ENCODE results near the gene TLE6.
A peak's percentile ranks its signal among the peaks of the same experiment; 100 is the strongest.
"Not testable (repeated sequence)": the region's sequence is repeated elsewhere in the genome, so short reads cannot be mapped to it uniquely, and the experiment has no call there.

TLE6 gene

DNA sequence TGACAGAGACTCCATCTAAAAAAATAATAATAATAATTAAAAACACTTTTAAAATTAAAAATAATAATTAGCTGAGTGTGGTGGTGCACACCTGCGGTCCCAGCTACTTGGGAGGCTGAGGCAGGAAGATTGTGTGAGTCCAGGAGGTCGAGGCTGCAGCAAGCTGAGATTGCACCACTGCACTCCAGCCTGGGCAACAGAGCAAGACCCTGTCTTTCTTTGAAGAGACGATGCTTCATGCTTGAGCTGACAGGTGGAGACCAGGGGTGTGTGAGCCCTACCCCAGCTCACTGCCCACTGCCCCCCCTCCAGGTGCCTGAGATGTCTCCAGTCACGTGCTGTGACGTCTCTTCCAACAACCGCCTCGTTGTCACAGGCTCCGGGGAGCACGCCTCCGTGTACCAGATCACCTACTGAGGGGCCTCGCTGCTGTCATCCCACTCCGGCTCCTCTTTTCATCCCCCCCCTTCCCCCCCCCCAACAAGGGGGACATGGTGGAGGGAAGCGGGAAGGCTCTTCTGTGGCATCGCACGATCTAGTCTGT is 17.3 kb downstream of the TLE6 start:
- in situ Hi-C loops (cut with HindIII; ENCODE audit: low pct_unique_long_range_greater_than_20kb, low sequenced_read_pairs), result no loop called here
- no peak for TF ChIP-seq JUND (IDR thresholded peaks at IDR 0.05; ENCODE audit: low read depth)
- DNase-seq (ENCODE audit: low read depth in 1 of 2, low spot score in 1 of 2), result no peak

DNA sequence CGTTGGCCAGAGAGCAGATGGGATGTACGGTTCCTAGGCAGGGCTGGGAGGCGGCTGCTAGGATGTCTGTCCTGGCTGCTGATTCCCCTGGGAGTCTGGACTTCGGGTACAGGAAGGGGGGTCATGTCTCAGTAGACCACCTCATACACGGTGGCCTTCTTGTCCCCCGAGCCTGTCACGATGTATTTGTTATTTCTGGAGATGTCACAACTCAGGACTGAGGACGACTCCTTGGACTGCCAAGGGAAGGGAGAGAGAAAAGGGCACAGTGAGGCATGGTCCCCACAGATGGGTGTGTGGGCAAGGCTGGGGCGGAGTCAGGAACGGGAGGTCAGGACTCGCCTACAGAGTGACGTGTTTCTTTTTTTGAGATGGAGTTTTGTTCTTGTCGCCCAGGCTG is 20.4 kb downstream of the TLE6 start:
- DNase-seq (ENCODE audit: low read depth in 1 of 2, low spot score in 1 of 2), result no peak
- TF ChIP-seq JUND (IDR thresholded peaks at IDR 0.05; ENCODE audit: low read depth), result no peak
- in situ Hi-C loops (cut with HindIII; ENCODE audit: low pct_unique_long_range_greater_than_20kb, low sequenced_read_pairs), result no loop called here

- no peak for TF ChIP-seq JUND (IDR thresholded peaks at IDR 0.05; ENCODE audit: low read depth)
- in situ Hi-C loops (cut with HindIII; ENCODE audit: low pct_unique_long_range_greater_than_20kb, low sequenced_read_pairs), result no loop called here
- no peak for DNase-seq (ENCODE audit: low read depth in 1 of 2, low spot score in 1 of 2)
These were observed 21.3 kb downstream of the TLE6 start for GRCh38 chr19:2998642-2999041.

DNA sequence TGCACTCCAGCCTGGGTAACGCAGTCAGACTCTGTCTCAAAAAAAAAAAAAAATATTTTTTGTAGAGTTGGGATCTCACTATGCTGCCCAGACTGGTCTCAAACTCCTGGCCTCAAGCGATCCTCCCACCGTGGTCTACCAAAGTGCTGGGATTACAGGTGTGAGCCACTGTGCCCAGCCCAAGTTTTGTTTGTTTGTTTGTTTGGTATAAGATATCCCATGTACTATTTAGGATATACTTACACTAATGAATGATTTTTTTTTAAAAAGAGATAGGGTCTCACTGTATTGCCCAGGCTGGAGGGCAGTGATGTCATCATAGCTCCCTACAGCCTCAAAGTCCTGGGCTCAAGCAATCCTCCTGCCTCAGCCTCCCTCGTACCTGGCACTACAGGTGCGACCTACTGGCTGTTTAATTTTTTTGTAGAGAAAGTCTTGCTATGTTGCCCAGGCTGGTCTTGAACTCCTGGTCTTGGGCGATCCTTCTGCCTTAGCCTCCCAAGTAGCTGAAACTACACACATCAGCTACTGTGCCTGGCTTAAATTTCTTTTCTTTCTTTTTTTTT is 24.0 kb downstream of the TLE6 start:
- no peak for TF ChIP-seq JUND (IDR thresholded peaks at IDR 0.05; ENCODE audit: low read depth)
- in situ Hi-C loops (cut with HindIII; ENCODE audit: low pct_unique_long_range_greater_than_20kb, low sequenced_read_pairs), result no loop called here
- DNase-seq (ENCODE audit: low read depth in 1 of 2, low spot score in 1 of 2), result no peak

GRCh38 chr19:3003046-3003445 is 25.7 kb downstream of the TLE6 start:
- TF ChIP-seq JUND (IDR thresholded peaks at IDR 0.05; ENCODE audit: low read depth), result no peak
- DNase-seq (ENCODE audit: low read depth in 1 of 2, low spot score in 1 of 2), result no peak
- in situ Hi-C loops (cut with HindIII; ENCODE audit: low pct_unique_long_range_greater_than_20kb, low sequenced_read_pairs), result no loop called here

GRCh38 chr19:3004522-3004921 is 27.2 kb downstream of the TLE6 start:
- TF ChIP-seq JUND (IDR thresholded peaks at IDR 0.05; ENCODE audit: low read depth), result no peak
- in situ Hi-C loops (cut with HindIII; ENCODE audit: low pct_unique_long_range_greater_than_20kb, low sequenced_read_pairs), result no loop called here
- DNase-seq (ENCODE audit: low read depth in 1 of 2, low spot score in 1 of 2), result no peak

GRCh38 chr19:3005345-3005744 is 28.0 kb downstream of the TLE6 start:
- no peak for TF ChIP-seq JUND (IDR thresholded peaks at IDR 0.05; ENCODE audit: low read depth)
- no peak for DNase-seq (ENCODE audit: low read depth in 1 of 2, low spot score in 1 of 2)
- in situ Hi-C loops (cut with HindIII; ENCODE audit: low pct_unique_long_range_greater_than_20kb, low sequenced_read_pairs), result no loop called here

- peak in 1 of 2 experiments; percentile 91 for DNase-seq (ENCODE audit: low read depth in 1 of 2, low spot score in 1 of 2)
- in situ Hi-C loops (cut with HindIII; ENCODE audit: low pct_unique_long_range_greater_than_20kb, low sequenced_read_pairs), result no loop called here
- no peak for TF ChIP-seq JUND (IDR thresholded peaks at IDR 0.05; ENCODE audit: low read depth)
These were observed 28.9 kb downstream of the TLE6 start for GRCh38 chr19:3006075-3006767.

GRCh38 chr19:3007975-3008374 is 30.6 kb downstream of the TLE6 start:
- TF ChIP-seq JUND (IDR thresholded peaks at IDR 0.05; ENCODE audit: low read depth), result no peak
- no peak for DNase-seq (ENCODE audit: low read depth in 1 of 2, low spot score in 1 of 2)
- in situ Hi-C loops (cut with HindIII; ENCODE audit: low pct_unique_long_range_greater_than_20kb, low sequenced_read_pairs), result no loop called here

- TF ChIP-seq JUND (IDR thresholded peaks at IDR 0.05; ENCODE audit: low read depth), result no peak
- no peak for DNase-seq (ENCODE audit: low read depth in 1 of 2, low spot score in 1 of 2)
- in situ Hi-C loops (cut with HindIII; ENCODE audit: low pct_unique_long_range_greater_than_20kb, low sequenced_read_pairs), result no loop called here
These were observed 31.6 kb downstream of the TLE6 start for GRCh38 chr19:3008994-3009393.

DNA sequence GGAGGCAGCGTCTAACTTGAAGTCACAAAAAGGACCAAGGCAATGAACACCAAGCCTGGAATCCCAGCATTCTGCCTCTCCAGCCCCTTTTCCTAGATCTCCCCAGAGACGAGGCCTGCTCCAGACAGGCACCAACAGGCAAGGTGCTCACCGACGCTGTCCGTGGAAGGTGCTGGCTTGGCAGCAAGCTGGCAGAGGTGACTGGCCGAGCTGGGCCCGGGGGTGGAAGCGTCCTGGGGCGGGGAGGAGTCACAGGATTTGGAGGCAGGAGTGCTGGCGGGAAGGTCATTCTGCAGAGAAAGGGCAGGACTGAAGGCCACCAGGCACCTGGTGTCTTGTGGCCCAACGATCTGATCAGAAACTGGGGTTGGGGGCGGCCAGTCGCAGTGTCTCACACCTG is 33.5 kb downstream of the TLE6 start:
- DNase-seq (ENCODE audit: low read depth in 1 of 2, low spot score in 1 of 2), result no peak
- TF ChIP-seq JUND (IDR thresholded peaks at IDR 0.05; ENCODE audit: low read depth), result no peak
- in situ Hi-C loops (cut with HindIII; ENCODE audit: low pct_unique_long_range_greater_than_20kb, low sequenced_read_pairs), result no loop called here

DNA sequence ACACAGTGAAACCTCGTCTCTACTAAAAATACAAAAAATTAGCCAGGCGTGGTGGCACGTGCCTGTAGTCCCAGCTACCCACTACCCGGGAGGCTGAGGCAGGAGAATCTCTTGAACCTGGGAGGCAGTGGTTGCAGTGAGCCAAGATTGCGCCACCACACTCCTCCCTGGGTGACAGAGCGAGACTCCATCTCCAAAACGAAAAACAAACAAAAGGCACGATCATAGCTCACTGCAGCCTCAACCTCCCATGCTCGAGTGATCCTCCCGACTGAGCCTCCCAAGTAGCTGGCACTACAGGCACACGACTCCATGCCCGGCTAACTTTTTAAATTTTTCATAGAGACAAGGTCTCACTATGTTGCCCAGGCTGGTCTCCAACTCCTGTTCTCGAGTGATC is 34.7 kb downstream of the TLE6 start:
- DNase-seq (ENCODE audit: low read depth in 1 of 2, low spot score in 1 of 2); in situ Hi-C loops (cut with HindIII; ENCODE audit: low pct_unique_long_range_greater_than_20kb, low sequenced_read_pairs): not testable (repeated sequence)

DNA sequence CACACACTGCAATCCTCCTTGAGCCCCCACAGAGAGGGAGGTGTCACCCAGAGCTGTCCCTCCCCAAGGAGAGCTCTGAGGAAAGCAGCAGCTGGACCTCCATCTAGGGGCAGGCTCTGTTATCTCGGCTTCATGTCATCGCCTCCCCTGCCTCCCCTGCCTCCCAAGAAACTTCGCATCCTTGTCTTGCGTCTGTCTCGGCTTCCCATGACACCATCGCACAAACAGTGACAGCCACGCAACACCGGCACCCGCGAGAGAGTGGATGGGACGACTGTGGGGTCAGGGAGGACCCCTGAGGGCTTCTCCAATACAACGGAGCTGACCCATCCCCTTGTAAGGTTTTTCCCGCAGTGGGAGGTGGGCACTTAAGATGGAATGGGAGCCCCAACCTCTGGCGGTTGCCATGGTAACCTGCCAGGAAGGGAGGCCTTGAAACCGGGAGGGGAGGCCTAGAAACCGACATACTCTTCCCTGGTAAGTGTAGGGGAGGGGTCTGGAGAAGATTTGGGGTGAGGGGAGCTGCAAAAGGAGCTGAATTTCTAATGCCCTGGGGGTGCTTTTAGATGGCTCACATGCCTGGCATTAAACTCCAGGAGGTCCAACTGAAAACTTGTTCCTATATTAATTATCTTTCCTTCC is 35.4 kb downstream of the TLE6 start:
- DNase-seq (ENCODE audit: low read depth in 1 of 2, low spot score in 1 of 2), result no peak
- in situ Hi-C loops (cut with HindIII; ENCODE audit: low pct_unique_long_range_greater_than_20kb, low sequenced_read_pairs), result no loop called here
- TF ChIP-seq JUND (IDR thresholded peaks at IDR 0.05; ENCODE audit: low read depth), result no peak
